Left hindlimb (tissue), 1 donor: ENCODE results near the gene ITCH.
"Not testable (repeated sequence)": the region's sequence is repeated elsewhere in the genome, so short reads cannot be mapped to it uniquely, and the experiment has no call there.

Experiments used
- DNase-seq: peaks from one replicate; pipeline ENCODE4 v3.0.0-alpha.2; 2018

The ITCH gene

DNA sequence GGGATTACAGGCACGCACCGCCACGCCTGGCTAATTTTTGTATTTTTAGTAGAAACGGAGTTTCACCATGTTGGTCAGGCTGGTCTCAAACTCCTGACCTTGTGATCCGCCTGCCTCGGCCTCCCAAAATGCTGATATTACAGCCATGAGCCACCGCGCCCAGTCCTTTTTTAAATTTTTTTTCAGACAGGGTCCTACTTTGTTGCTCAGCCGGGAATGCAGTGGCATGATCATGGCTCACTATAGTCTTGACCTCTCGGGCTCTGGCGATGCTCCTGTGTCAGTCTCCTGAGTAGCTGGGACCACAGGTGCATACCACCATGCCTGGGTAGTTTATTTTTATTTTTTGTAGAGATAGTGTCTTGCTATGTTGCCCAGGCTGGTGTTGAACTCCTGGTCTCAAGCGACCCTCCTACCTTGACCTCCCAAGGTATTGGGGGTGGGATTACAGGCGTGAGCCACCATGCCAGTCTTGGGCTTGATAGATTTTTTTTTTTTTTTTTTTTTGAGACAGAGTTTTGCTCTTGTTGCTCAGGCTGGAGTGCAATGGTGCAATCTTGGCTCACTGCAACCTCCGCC, 19.9 kb downstream of the ITCH start:
- not testable (repeated sequence) for DNase-seq

DNA sequence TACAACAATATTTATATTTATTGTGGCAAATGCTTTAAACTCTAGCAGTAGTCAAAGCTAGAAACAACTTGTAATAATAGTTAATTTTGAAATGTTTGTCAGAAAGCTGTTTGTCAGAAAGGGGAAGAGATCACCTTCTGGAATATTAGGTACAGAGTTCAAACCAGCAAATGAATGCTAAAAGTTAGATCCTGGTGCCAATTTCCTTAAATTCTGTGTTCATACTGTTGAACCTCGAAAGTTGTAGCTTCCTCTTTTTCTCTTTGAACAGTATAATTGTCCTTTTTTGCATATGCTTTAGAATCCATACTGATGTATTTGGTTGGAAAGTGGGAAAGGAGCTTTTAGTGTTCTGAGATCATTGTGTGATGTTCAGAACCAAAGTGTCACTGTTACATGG, 22.4 kb downstream of the ITCH start:
- no peak for DNase-seq

- DNase-seq, result no peak
Measured at GRCh38 chr20:34388000-34388399, 24.9 kb downstream of the ITCH start.

GRCh38 chr20:34388678-34389077, 25.6 kb downstream of the ITCH start:
- no peak for DNase-seq

- no peak for DNase-seq
Measured at GRCh38 chr20:34389206-34389953, 26.3 kb downstream of the ITCH start.

GRCh38 chr20:34389954-34390555, 27.0 kb downstream of the ITCH start:
- DNase-seq, result no peak

GRCh38 chr20:34396408-34396807, 33.3 kb downstream of the ITCH start:
- DNase-seq, result no peak

GRCh38 chr20:34397096-34397495, 34.0 kb downstream of the ITCH start:
- no peak for DNase-seq

DNA sequence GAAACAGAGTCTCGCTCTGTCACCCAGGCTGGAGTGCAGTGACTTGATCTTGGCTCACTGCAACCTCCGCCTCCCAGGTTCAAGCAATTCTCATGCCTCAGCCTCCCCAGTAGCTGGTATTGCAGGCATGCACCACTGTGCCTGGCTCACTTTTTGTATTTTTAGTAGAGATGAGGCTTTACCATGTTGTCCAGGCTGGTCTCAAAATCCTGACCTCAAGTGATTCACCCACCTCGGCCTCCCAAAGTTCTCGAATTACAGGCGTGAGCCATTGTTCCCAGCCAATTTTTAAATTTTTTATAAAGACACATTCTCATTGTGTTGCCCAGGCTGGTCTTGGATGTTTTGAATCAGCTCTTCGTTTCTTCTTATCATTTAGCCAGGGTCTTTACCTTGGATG, 37.7 kb downstream of the ITCH start:
- DNase-seq, result not testable (repeated sequence)

GRCh38 chr20:34401741-34402455, 38.8 kb downstream of the ITCH start:
- no peak for DNase-seq

DNA sequence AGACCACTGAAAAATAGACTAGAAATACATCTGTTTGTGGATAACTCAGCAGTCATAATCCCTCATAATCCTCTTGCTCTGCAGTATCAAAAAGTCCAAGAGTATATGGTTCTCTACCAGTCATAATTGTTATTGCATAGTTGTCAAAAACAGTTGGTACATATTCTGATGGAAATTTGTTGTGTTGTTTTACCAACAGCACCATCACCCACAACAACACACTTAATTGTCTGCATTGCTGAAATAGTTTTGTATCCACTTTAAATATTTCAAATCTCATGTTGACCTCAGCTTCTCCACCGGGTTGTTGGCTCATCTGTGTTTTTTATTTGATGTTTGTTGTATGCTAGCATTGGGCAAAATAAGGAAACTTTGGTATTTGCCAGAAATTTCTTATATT, 39.4 kb downstream of the ITCH start:
- no peak for DNase-seq

DNA sequence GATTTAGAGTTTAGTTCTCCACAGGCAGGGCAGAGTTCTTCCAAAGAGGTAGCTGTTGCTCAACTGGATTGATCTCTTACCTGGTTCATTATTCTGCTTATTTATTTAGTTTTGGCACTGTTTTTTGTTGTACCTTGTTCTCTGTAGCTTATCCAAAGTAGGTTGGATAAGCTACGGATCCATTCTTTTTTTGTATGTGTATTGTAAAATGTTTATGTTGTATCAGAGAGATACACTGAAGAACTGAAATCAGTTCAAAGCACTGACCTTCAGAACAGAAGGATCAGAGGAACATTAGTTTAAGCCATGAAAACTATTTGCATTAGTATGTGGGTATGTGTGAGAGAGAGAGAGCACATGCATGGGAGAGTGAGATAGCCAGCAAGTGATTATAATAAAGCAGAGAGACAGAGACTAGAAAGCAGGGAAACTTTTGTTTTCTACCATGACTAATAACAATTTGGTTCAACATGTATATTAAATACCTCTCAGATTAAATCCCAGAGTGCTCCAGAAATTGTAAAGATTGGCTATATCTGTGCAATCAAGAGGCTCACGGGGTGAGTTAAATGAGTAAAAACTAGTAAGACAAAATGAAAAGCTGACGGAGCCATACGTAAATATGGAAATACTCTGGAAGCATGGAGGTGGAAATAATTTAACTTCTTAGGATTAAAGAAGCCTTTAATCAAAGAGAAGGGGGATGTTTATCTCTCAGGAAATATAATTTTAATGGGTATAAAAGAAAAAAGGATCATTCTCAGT, 40.2 kb downstream of the ITCH start:
- no peak for DNase-seq

DNA sequence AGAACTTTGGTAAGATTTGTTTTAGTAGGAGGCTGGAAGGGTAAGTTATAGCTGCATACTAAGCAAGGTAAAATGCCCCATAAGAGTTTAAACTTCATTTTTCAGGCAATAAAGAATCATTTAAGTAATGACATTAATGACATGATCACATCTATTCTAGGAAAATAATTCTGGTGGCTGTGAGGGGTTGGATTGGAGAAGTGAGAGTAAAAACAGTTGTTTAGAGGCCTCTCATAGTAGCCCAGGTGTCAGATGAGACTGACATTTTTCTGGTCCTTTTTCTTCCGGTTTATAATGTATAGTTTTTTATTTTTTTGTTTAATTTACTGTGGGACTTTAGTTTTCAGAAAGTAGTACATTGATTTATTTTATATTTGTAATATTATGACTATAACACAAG, 40.8 kb downstream of the ITCH start:
- DNase-seq, result no peak

- DNase-seq, result no peak
Measured at GRCh38 chr20:34404803-34405202, 41.7 kb downstream of the ITCH start.

GRCh38 chr20:34405247-34405651, 42.2 kb downstream of the ITCH start:
- not testable (repeated sequence) for DNase-seq

DNA sequence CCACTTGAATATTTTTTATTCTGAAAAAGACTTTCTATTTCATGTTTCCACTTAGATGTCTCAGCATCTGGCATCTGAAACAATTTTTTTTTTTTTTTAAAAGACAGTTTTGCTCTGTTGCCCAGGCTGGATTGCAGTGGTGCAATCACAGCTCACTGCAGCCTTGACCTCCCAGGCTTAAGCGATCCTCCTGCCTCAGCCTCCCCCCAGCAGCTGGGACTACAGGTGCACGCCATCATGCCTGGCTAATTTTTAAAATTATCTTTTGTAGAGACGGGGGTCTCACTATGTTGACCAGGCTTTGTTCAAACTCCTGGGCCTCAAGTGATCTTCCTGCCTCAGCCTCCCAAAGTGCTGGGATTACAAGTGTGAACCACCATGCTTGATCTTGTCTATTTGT, 42.9 kb downstream of the ITCH start:
- not testable (repeated sequence) for DNase-seq

GRCh38 chr20:34407962-34408474, 44.9 kb downstream of the ITCH start:
- DNase-seq, result no peak

- no peak for DNase-seq
Measured at GRCh38 chr20:34410336-34410735, 47.3 kb downstream of the ITCH start.

- DNase-seq, result no peak
Measured at GRCh38 chr20:34412453-34412852, 49.4 kb downstream of the ITCH start.

DNA sequence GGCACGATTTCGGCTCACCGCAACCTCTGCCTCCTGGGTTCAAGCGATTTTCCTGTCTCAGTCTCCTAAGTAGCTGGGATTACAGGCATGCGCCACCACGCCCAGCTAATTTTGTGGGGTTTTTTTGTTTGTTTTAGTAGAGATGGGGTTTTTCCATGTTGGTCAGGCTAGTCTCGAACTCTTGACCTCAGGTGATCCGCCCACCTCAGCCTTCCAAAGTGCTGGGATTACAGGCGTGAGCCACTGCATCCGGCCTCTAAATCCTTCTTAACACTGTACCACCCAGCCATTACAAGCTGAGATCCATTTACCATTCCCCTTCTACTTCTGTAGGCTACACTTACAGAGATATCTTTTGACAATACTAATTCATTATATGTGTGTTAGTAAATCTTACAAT, 51.5 kb downstream of the ITCH start:
- not testable (repeated sequence) for DNase-seq

- no peak for DNase-seq
Measured at GRCh38 chr20:34415079-34415478, 52.0 kb downstream of the ITCH start.

GRCh38 chr20:34420146-34420545, 57.1 kb downstream of the ITCH start:
- no peak for DNase-seq

DNA sequence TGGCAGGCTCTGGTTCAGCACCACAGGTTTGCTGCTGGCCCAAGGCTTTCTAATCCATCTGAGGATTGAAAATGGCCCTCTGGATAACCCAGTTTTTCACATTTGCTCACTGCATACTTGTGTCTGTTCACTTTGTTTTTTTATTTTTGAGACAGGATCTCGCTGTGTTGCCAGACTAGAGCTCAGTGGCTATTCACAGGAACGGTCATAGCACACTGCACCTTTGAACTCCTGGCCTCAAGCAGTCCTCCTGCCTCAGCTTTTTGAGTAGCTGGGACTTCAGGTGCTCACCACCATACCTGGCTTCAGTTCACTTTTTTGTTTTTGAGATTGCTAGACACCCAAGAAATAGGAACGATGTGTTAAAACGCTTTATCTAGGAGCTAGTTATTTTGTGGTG, 57.9 kb downstream of the ITCH start:
- DNase-seq, result no peak
